Ovary (tissue), 10 donors: ENCODE measurements around the gene OR8S1. TPM values are rescaled to one million over a fixed set of nuclear protein-coding genes. Genes with fewer than 3 reads are reported as not detected.

ENCODE experiments used
- DNase-seq, 5 donors: peaks; one replicate each; pipeline ENCODE4 v3.0.0-alpha.2; 2019 to 2020
- H3K27ac ChIP-seq, 2 donors: fragments of 200-600 bp; one replicate each; pipeline versions ENCODE4 v1.5.1 to v1.8.0; 2019 to 2022
- H3K27me3 ChIP-seq: fragments of 200-600 bp; one replicate; pipeline ENCODE4 v1.8.0; 2022
- H3K36me3 ChIP-seq: fragments of 200-600 bp; sonication (generic); one replicate; pipeline ENCODE4 v1.5.1; 2019
- H3K4me1 ChIP-seq: one replicate; pipeline ENCODE4 v1.8.1; 2013; ENCODE audit warnings: mild to moderate bottlenecking, moderate library complexity; ENCODE audit not compliant: insufficient read depth
- H3K4me3 ChIP-seq: fragments of 200-600 bp; sonication (generic); one replicate; pipeline ENCODE4 v1.5.1; 2017
- H3K9me3 ChIP-seq, 2 donors: fragments of 200-600 bp in 1 of 2; sonication (generic) in 1 of 2; one replicate each; pipeline versions ENCODE4 v1.5.1 to v1.8.1; 2013 to 2019; ENCODE audit warnings: mild to moderate bottlenecking in 1 of 2, moderate library complexity in 1 of 2
- CTCF ChIP-seq, 3 donors: fragments of 450-650 bp in 2 of 3; fragments of 200-600 bp in 1 of 3; IDR thresholded peaks; one replicate each; pipeline versions ENCODE4 v1.5.1 to v1.8.0; 2016 to 2022; ENCODE audit warnings: antibody characterized with exemption in 3 of 3, mild to moderate bottlenecking in 1 of 3
- EP300 ChIP-seq: sonication (generic); formaldehyde crosslinking; IDR thresholded peaks from one replicate; pipeline ENCODE4 v1.6.1; 2017; ENCODE audit warnings: antibody characterized with exemption
- POLR2A ChIP-seq: fragments of 450-650 bp; IDR thresholded peaks from one replicate; pipeline ENCODE4 v1.6.1; 2017; ENCODE audit warnings: antibody characterized with exemption, mild to moderate bottlenecking, moderate library complexity
- WGBS, 3 donors: extraction: QIAGEN DNeasy Blood & Tissue Kit in 1 of 3; methylation state at CpG; one replicate each; pipeline versions ENCODE4 v1.1.5 to v1.1.7; 2013 to 2017; 5-methylcytosine and 5-hydroxymethylcytosine counted together
- intact Hi-C, 4 donors: fragments of 100-400 bp; cut with DNase I; formaldehyde crosslinking; loops; one replicate each; pipeline versions ENCODE4 v1.11.0 to v1.15.1; 2022 to 2023
- long read RNA-seq, 3 donors: library from polyadenylated mRNA in 2 of 3; unstranded in 2 of 3; transcript quantifications; one replicate each; pipeline ENCODE4 v2.0.0 and lab custom pipeline, GENCODE V29; 2021 to 2026
- polyA plus RNA-seq, 2 donors: library from polyadenylated mRNA; stranded (reverse); fragments of 200-250 nt in 1 of 2; fragments of 350-450 nt in 1 of 2; fragmentation: Illumina TruSeq in 1 of 2; extraction: RNeasy Lipid Tissue Mini Kit (QIAGEN cat#74804) in 1 of 2; gene quantifications; one replicate each; pipeline ENCODE4 v1.2.3, GENCODE V29; 2013 to 2014
- total RNA-seq, 7 donors: library from RNA; depleted of rRNA in 2 of 7; stranded (reverse); fragments of >200 nt in 2 of 7; fragmentation: NEBNext Ultra II Directional in 3 of 7; extraction: Animal tissue kit (Norgen Biotek cat#: 25700) in 3 of 7; gene quantifications; one replicate each; pipeline versions ENCODE4 v1.1.0 to v1.2.4, GENCODE V29; 2016 to 2023
- donor health status: DM: no; HTN: no; CAD: no; lungs with moderate emphysema.
- donor health status: DM: no; HTN: no; CAD: no.
- donor health status: Bipolar disorder and iron deficiency.
- donor health status: DM: yes; HTN: yes; CAD: no.
- donor health status: DM: no; HTN: no; CAD: no.
- donor health status: DM: yes; HTN: yes; CAD: no.

OR8S1 gene, protein sequence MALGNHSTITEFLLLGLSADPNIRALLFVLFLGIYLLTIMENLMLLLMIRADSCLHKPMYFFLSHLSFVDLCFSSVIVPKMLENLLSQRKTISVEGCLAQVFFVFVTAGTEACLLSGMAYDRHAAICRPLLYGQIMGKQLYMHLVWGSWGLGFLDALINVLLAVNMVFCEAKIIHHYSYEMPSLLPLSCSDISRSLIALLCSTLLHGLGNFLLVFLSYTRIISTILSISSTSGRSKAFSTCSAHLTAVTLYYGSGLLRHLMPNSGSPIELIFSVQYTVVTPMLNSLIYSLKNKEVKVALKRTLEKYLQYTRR
- total RNA-seq (under 1 TPM in 1 of 7 donors, not detected in 6; 0.63 TPM), polyA plus RNA-seq (not detected)
- long read RNA-seq, donor 1 = 0 reads
- long read RNA-seq, donor 2 = 0 reads
- long read RNA-seq, donor 3 = 0 reads

DNA sequence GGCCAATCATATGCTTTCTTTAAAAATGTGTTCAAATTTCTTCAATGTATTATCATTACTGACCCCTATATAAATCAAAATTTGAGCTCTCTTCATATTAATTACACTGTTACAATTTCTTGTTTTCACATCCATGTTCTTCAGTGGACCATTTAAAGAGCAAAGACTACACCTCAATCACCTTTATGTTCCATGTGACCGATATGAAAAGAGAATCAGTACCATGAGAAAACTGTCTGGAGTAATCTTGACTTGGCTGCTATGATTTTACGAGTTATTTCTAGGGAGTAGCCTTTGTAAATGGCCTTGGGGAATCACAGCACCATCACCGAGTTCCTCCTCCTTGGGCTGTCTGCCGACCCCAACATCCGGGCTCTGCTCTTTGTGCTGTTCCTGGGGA is at the start of gene OR8S1:
TSS of gene OR8S1 (plus strand) at position 301 of the 400 bp plus-strand sequence. CDS start at position 301, 0 bp downstream.
- Histone ChIP-seq H3K9me3 (no peaks in the 10 kb centered on the region), H3K4me3 (no peak within 1 kb of the TSS), H3K27me3 (no peaks in the 10 kb centered on the region), H3K4me1 (no peaks in the 10 kb centered on the region), H3K27ac (no peak within 1 kb of the TSS), H3K36me3 (no peaks in the 10 kb centered on the region)
- DNase-seq = no peak
- TF ChIP-seq POLR2A (no peak), CTCF (IDR thresholded peaks at IDR 0.05) (no peak)
- 16 to 28% (median 23%) methylated on average over 5 of the region's 5 CpGs for WGBS, 3 donors
- intact Hi-C loops = no loop called here

DNA sequence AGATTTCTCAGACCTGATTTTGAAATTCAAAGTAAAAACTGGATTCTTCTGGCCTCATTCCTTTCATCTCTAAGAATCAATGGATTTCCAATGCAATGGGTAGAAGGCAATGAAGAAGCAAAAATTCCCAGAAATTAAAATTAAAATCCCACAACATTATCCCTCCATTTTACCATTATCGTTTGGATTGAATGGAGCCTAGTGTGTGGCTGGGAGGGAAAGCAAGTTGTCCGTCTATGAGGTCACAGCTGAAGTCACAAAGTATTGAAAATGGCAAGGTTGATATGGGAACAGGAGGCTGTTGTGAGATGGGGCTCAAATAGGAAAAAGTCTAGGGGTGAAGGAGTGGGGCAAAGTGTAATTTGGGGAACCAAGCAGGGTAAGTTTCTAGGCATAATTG is 43.2 kb upstream of the OR8S1 start, which contains the start of gene C12orf54:
TSS of gene C12orf54 (plus strand) at position 301 of the 400 bp plus-strand sequence. CDS start 799 bp downstream, outside the sequence.
- no peak within 1 kb of the TSS for H3K27ac ChIP-seq
- WGBS, 3 donors = 86 to 87% (median 86%) methylated on average over 2 of the region's 2 CpGs
- H3K9me3 ChIP-seq = peaks cover 0 to 4% of the 10 kb centered on the region in 2 donors
- H3K4me3 ChIP-seq = no peak within 1 kb of the TSS
- no peaks in the 10 kb centered on the region for H3K27me3 ChIP-seq
- no peaks in the 10 kb centered on the region for H3K36me3 ChIP-seq
- H3K4me1 ChIP-seq = no peaks in the 10 kb centered on the region
- intact Hi-C loops = loop anchor here in 1 of 4 donors (10.0 kb wide), 1 partner anchor 77 kb away; no protein-coding TSS in a partner anchor
- TF ChIP-seq CTCF (IDR thresholded peaks at IDR 0.05) = no peak
- TF ChIP-seq EP300 = no peak
- TF ChIP-seq POLR2A = no peak
- DNase-seq = no peak

DNA sequence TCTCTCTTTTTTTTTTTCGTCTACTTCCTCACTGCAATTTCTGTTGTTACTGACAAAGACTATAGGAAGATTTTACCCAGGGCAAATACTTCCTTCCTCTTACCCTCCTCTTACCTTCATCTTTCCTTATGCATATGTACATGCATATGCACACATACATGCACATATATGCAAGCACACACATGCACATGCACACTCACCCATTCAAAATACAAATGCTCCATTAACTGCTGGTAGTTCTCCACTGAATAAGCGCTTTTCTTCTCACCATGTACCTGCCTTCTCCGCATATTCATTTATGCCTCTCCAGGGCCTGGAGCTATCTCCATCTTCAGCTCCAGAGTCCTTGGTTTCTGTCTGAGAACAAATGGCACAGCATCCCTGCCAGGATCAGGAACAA is 42.5 kb upstream of the OR8S1 start:
- no peak for TF ChIP-seq CTCF (IDR thresholded peaks at IDR 0.05)
- no peak for TF ChIP-seq EP300
- no peak for TF ChIP-seq POLR2A
- H3K27me3 ChIP-seq = no peaks in the 10 kb centered on the region

DNA sequence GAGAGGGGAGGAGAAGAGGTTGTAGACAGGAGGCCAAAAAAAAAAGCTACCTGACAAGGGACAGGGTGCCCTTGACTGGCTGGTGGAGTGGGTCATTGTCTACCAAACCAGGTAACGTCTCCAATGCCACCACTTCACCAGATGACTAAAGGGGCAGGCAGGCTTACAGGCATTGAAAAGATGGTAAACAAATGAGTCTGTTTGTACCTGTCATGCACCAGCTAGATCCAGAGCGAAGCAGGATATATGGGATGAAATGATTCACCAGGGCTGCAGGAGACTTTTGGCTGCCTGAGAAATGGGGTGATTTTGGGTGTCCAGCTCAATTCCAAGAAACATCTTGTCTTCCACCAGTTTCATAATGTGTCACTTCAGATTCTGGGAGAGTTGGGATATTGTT is 39.2 kb upstream of the OR8S1 start:
- Histone ChIP-seq H3K9me3 (peaks cover 0 to 4% of the 10 kb centered on the region in 2 donors), H3K36me3 (no peaks in the 10 kb centered on the region), H3K4me3 (no peak overlapping the region), H3K27me3 (no peaks in the 10 kb centered on the region), H3K27ac (no peak overlapping the region), H3K4me1 (no peaks in the 10 kb centered on the region)
- WGBS, 3 donors = 79 to 85% (median 83%) methylated on average over 2 of the region's 2 CpGs
- DNase-seq = no peak
- intact Hi-C loops = loop anchor here in 1 of 4 donors (10.0 kb wide), 1 partner anchor 81 kb away; no protein-coding TSS in a partner anchor
- no peak for TF ChIP-seq POLR2A
- no peak for TF ChIP-seq EP300
- TF ChIP-seq CTCF (IDR thresholded peaks at IDR 0.05) = no peak

More for the DNA sequence above, 42.5 kb upstream of the OR8S1 start:
- Histone ChIP-seq H3K4me3 (no peak overlapping the region), H3K27ac (no peak overlapping the region), H3K36me3 (no peaks in the 10 kb centered on the region), H3K4me1 (no peaks in the 10 kb centered on the region), H3K9me3 (peaks cover 0 to 4% of the 10 kb centered on the region in 2 donors)
- WGBS, 3 donors = 76 to 92% (median 76%) methylated on average over 3 of the region's 3 CpGs
- no peak for DNase-seq
- intact Hi-C loops = loop anchor here in 1 of 4 donors (10.0 kb wide), 1 partner anchor 78 kb away; no protein-coding TSS in a partner anchor
